ENCODE results near the gene KCNE3.

KCNE3 gene

GRCh38 chr11:74429205-74429604 is 38.1 kb downstream of the KCNE3 start:
- H3K4me3 ChIP-seq (ENCODE audit: insufficient read depth, low read length, poor library complexity, severe bottlenecking), result no peak overlapping the region
- H3F3A ChIP-seq (ENCODE audit: insufficient read depth), result no peaks in the 10 kb centered on the region
- no peak overlapping the region for H3K9ac ChIP-seq (ENCODE audit: low read length)
- H3K4me2 ChIP-seq (ENCODE audit: low read depth, low read length, poor library complexity, severe bottlenecking), result no peak overlapping the region
- no peaks in the 10 kb centered on the region for H3K9me2 ChIP-seq (replicated peaks; ENCODE audit: insufficient read depth, low read length)
- H3K27me3 ChIP-seq (ENCODE audit: low read length), result no peaks in the 10 kb centered on the region
- H2AFZ ChIP-seq (ENCODE audit: low read depth, low read length, severe bottlenecking), result no peak overlapping the region
- no peak overlapping the region for H3K27ac ChIP-seq (ENCODE audit: low read depth, low read length)
- H4K20me1 ChIP-seq (ENCODE audit: low read depth, low read length), result no peaks in the 10 kb centered on the region
- H3K79me2 ChIP-seq (ENCODE audit: insufficient read depth, low read length), result no peaks in the 10 kb centered on the region
- H3K9me3 ChIP-seq (ENCODE audit: insufficient read depth, low read length), result no peaks in the 10 kb centered on the region
- H3K36me3 ChIP-seq (ENCODE audit: low read length), result no peaks in the 10 kb centered on the region
- TF ChIP-seq EZH2phosphoT487 (conservative IDR thresholded peaks at IDR 0.05; ENCODE audit: low read length) (no peak), CTCF (IDR thresholded peaks at IDR 0.05; ENCODE audit: insufficient read depth, low read length, poor library complexity, severe bottlenecking) (no peak)

- no peaks in the 10 kb centered on the region for H3K79me2 ChIP-seq (ENCODE audit: insufficient read depth, low read length)
- no peaks in the 10 kb centered on the region for H3K27me3 ChIP-seq (ENCODE audit: low read length)
- TF ChIP-seq CTCF (IDR thresholded peaks at IDR 0.05; ENCODE audit: insufficient read depth, low read length, poor library complexity, severe bottlenecking), result no peak
- no peak for TF ChIP-seq EZH2phosphoT487 (conservative IDR thresholded peaks at IDR 0.05; ENCODE audit: low read length)
- no peak overlapping the region for H3K4me3 ChIP-seq (ENCODE audit: insufficient read depth, low read length, poor library complexity, severe bottlenecking)
- H4K20me1 ChIP-seq (ENCODE audit: low read depth, low read length), result no peaks in the 10 kb centered on the region
- no peaks in the 10 kb centered on the region for H3K9me3 ChIP-seq (ENCODE audit: insufficient read depth, low read length)
- H3K27ac ChIP-seq (ENCODE audit: low read depth, low read length), result no peak overlapping the region
- no peaks in the 10 kb centered on the region for H3K9me2 ChIP-seq (replicated peaks; ENCODE audit: insufficient read depth, low read length)
- H3F3A ChIP-seq (ENCODE audit: insufficient read depth), result no peaks in the 10 kb centered on the region
- no peak overlapping the region for H3K4me2 ChIP-seq (ENCODE audit: low read depth, low read length, poor library complexity, severe bottlenecking)
- H2AFZ ChIP-seq (ENCODE audit: low read depth, low read length, severe bottlenecking), result no peak overlapping the region
- no peak overlapping the region for H3K9ac ChIP-seq (ENCODE audit: low read length)
- H3K36me3 ChIP-seq (ENCODE audit: low read length), result no peaks in the 10 kb centered on the region
Measured at GRCh38 chr11:74427384-74427886, 39.9 kb downstream of the KCNE3 start.

- no peaks in the 10 kb centered on the region for H3K79me2 ChIP-seq (ENCODE audit: insufficient read depth, low read length)
- no peaks in the 10 kb centered on the region for H3K36me3 ChIP-seq (ENCODE audit: low read length)
- no peaks in the 10 kb centered on the region for H3K27me3 ChIP-seq (ENCODE audit: low read length)
- H4K20me1 ChIP-seq (ENCODE audit: low read depth, low read length), result no peaks in the 10 kb centered on the region
- no peaks in the 10 kb centered on the region for H3K9me3 ChIP-seq (ENCODE audit: insufficient read depth, low read length)
- no peaks in the 10 kb centered on the region for H3K9me2 ChIP-seq (replicated peaks; ENCODE audit: insufficient read depth, low read length)
- TF ChIP-seq EZH2phosphoT487 (conservative IDR thresholded peaks at IDR 0.05; ENCODE audit: low read length) (no peak), CTCF (IDR thresholded peaks at IDR 0.05; ENCODE audit: insufficient read depth, low read length, poor library complexity, severe bottlenecking) (no peak)
- no peak overlapping the region for H3K9ac ChIP-seq (ENCODE audit: low read length)
- H3F3A ChIP-seq (ENCODE audit: insufficient read depth), result no peaks in the 10 kb centered on the region
- no peak overlapping the region for H3K27ac ChIP-seq (ENCODE audit: low read depth, low read length)
- H3K4me3 ChIP-seq (ENCODE audit: insufficient read depth, low read length, poor library complexity, severe bottlenecking), result no peak overlapping the region
- H2AFZ ChIP-seq (ENCODE audit: low read depth, low read length, severe bottlenecking), result no peak overlapping the region
- no peak overlapping the region for H3K4me2 ChIP-seq (ENCODE audit: low read depth, low read length, poor library complexity, severe bottlenecking)
Measured at GRCh38 chr11:74425100-74425499, 42.2 kb downstream of the KCNE3 start.
